Activated CD8-positive, alpha-beta T cell treated with anti-CD3 and anti-CD28 coated beads for 36 hours (primary cell): ENCODE measurements around the gene PKP1. TPM values are rescaled to one million over a fixed set of nuclear protein-coding genes. Genes with fewer than 3 reads are reported as not detected.

Experiments used
- ATAC-seq: fragments of 200-7000 bp; cut with Tn5 transposase; one replicate; pipeline ENCODE4 v1.10.0; 2021; ENCODE audit warnings: mild to moderate bottlenecking, moderate library complexity
- CTCF ChIA-PET: fragments of 350-600 bp; sonication (Branson Sonifier 250); formaldehyde crosslinking; loops from one replicate; lab custom pipeline; 2021; ENCODE audit warnings: antibody characterized with exemption; lab: Charles Lee
- POLR2A ChIA-PET: fragments of 350-600 bp; sonication (Branson Sonifier 250); formaldehyde crosslinking; loops from one replicate; lab custom pipeline; 2021; ENCODE audit warnings: antibody characterized with exemption; lab: Charles Lee
- DNase-seq: peaks from one replicate; pipeline ENCODE4 v3.0.0-alpha.2; 2020
- H3K27ac Mint-ChIP-seq: one replicate; pipeline ENCODE4 v1.8.0; 2021; ENCODE audit warnings: mild to moderate bottlenecking, mixed read lengths
- H3K27me3 Mint-ChIP-seq: one replicate; pipeline ENCODE4 v1.8.0; 2021; ENCODE audit warnings: mixed read lengths
- H3K36me3 Mint-ChIP-seq: one replicate; pipeline ENCODE4 v1.8.0; 2021; ENCODE audit warnings: low read depth, mixed read lengths
- H3K4me1 Mint-ChIP-seq: one replicate; pipeline ENCODE4 v1.8.0; 2021; ENCODE audit warnings: low read depth, mixed read lengths
- H3K4me3 Mint-ChIP-seq: one replicate; pipeline ENCODE4 v1.8.0; 2021; ENCODE audit warnings: mild to moderate bottlenecking, moderate library complexity, mixed read lengths
- H3K9me3 Mint-ChIP-seq: one replicate; pipeline ENCODE4 v1.8.0; 2021; ENCODE audit warnings: mixed read lengths
- CTCF ChIP-seq: fragments of 200-600 bp; IDR thresholded peaks from one replicate; pipeline ENCODE4 v1.8.0; 2022; ENCODE audit warnings: antibody characterized with exemption, mild to moderate bottlenecking
- intact Hi-C: fragments of 100-400 bp; cut with micrococcal nuclease; formaldehyde crosslinking; loops from one replicate; pipeline ENCODE4 v1.10.0; 2022
- total RNA-seq, 2 experiments: library from RNA; stranded (reverse); gene quantifications; one replicate each; pipeline ENCODE4 v1.2.3, GENCODE V29; 2021

The PKP1 gene
- total RNA-seq, 2 experiments from 2014 or later = not detected

GRCh38 chr1:201351617-201352016, 68.3 kb downstream of the PKP1 start:
- CTCF ChIA-PET = no interaction called here
- intact Hi-C loops = no loop called here

DNA sequence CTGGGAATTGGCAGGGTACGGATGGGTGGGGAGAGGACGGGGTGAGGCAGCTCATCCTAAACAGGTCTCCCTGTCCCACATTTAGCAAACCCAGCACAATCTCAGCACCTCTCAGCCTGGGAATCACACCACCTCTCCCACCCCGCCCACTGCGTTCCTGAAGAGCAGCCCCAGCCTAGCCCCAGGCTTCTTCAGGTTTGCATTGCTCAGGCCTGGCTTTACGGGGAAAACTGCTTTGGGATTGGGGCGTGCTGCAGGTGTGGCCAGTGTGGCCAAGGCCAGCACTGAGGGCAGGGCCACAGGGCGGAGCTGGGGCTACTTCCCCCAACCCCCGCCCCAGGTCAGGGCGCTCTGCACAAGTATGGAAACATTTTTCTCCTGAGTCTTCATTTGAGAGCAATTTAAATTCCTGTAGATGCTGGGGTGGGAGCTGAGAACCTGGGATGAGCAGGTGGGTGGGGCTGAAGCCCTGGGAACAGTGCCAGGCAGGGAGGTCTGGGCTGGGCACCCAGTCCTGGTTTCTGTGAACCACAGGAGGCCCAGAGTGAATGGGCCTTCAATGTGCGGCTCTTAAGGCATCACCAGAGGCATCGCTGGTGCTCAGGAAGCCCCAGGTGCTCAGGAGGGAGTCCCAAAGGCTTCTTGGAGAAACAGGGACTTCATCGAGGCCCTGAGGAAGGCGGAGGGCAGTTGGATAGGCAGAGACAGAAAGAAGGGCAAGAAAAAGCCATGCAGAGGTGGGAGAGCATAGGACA, 70.1 kb downstream of the PKP1 start:
- ATAC-seq (no peak), DNase-seq (no peak)
- Mint-ChIP-seq H3K27ac (no peak overlapping the region), H3K4me3 (no peak overlapping the region), H3K36me3 (no peaks in the 10 kb centered on the region), H3K4me1 (no peaks in the 10 kb centered on the region), H3K27me3 (peaks cover 13% of the 10 kb centered on the region), H3K9me3 (no peaks in the 10 kb centered on the region)
- TF ChIP-seq CTCF = no peak
- ChIA-PET CTCF (interaction anchor here (0.9 kb wide), 1 partner anchor 33 kb away, joined by 4 read pairs; no protein-coding TSS in a partner anchor), POLR2A (no interaction called here)
- intact Hi-C loops = no loop called here

More at GRCh38 chr1:201351617-201352016, 68.3 kb downstream of the PKP1 start:
- no peak overlapping the region for H3K27ac Mint-ChIP-seq
- no peak for TF ChIP-seq CTCF
- H3K36me3 Mint-ChIP-seq = no peaks in the 10 kb centered on the region
- no peak overlapping the region for H3K4me3 Mint-ChIP-seq
- peaks cover 26% of the 10 kb centered on the region for H3K27me3 Mint-ChIP-seq
- POLR2A ChIA-PET = no interaction called here
- no peaks in the 10 kb centered on the region for H3K4me1 Mint-ChIP-seq
- no peak for DNase-seq
- ATAC-seq = no peak
- no peaks in the 10 kb centered on the region for H3K9me3 Mint-ChIP-seq

- ATAC-seq (no peak), DNase-seq (no peak)
- Mint-ChIP-seq H3K36me3 (no peaks in the 10 kb centered on the region), H3K9me3 (no peaks in the 10 kb centered on the region), H3K4me3 (no peak overlapping the region), H3K27me3 (peaks cover 12% of the 10 kb centered on the region), H3K4me1 (no peaks in the 10 kb centered on the region), H3K27ac (no peak overlapping the region)
- intact Hi-C loops = no loop called here
- no peak for TF ChIP-seq CTCF
- ChIA-PET CTCF (interaction anchor here (1.2 kb wide), 1 partner anchor 100 kb away, joined by 3 read pairs; no protein-coding TSS in a partner anchor), POLR2A (no interaction called here)
These were observed 71.0 kb downstream of the PKP1 start for GRCh38 chr1:201354151-201354900.

DNA sequence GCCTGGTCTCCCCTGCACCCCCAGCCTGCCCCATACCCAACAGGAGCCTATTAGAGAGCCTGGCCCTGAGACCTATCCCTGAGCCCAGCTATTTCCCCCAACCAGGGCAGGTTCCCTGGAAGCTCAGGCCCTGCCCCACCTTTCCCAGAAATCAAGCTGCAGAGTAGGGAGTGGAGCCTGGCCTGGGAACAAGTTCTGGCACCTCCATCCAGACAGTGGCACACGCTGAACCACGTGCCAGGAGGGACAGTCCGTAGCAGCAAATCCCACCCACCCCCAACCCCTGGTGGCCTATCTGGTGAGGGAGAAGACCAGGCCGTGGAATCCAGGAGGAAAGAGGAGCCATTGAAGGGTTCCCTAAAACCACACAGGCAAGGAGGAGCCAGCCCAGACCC, 71.6 kb downstream of the PKP1 start:
- intact Hi-C loops = no loop called here
- H3K9me3 Mint-ChIP-seq = no peaks in the 10 kb centered on the region
- no peak for DNase-seq
- ATAC-seq = no peak
- peaks cover 12% of the 10 kb centered on the region for H3K27me3 Mint-ChIP-seq
- CTCF ChIA-PET = interaction anchor here (0.9 to 1.2 kb wide), 2 partner anchors 9 to 101 kb away, joined by 3 to 5 read pairs; no protein-coding TSS in a partner anchor
- POLR2A ChIA-PET = no interaction called here
- H3K4me3 Mint-ChIP-seq = no peak overlapping the region
- no peak for TF ChIP-seq CTCF
- H3K4me1 Mint-ChIP-seq = no peaks in the 10 kb centered on the region
- H3K36me3 Mint-ChIP-seq = no peaks in the 10 kb centered on the region
- no peak overlapping the region for H3K27ac Mint-ChIP-seq

DNA sequence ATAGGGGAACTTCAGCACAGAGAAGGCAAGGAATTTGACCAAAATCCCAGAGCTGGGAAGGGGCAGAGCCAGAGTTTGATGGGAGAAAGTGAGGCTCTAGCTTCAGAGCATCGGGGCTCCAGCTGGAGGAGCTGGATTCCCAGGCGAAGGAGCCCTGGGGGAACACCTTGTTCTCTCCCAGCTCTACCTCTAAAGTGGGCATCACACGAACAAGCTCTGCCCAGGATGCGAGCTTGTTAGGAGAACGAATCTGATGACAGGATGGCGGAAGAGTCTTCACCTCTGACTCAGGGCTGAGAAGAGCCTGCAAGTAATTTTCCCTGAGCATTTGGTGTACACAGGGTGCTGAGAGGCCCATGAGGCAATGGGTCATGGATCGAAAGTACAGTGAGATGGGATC, 72.2 kb downstream of the PKP1 start:
- intact Hi-C loops = no loop called here

More for the DNA sequence above, 72.2 kb downstream of the PKP1 start:
- peaks cover 12% of the 10 kb centered on the region for H3K27me3 Mint-ChIP-seq
- H3K9me3 Mint-ChIP-seq = no peaks in the 10 kb centered on the region
- H3K4me1 Mint-ChIP-seq = no peaks in the 10 kb centered on the region
- DNase-seq (no peak), ATAC-seq (no peak)
- H3K4me3 Mint-ChIP-seq = no peak overlapping the region
- no peak overlapping the region for H3K27ac Mint-ChIP-seq
- CTCF ChIA-PET = interaction anchor here (0.9 to 1.2 kb wide), 2 partner anchors 9 to 101 kb away, joined by 3 to 5 read pairs; no protein-coding TSS in a partner anchor
- POLR2A ChIA-PET = no interaction called here
- no peaks in the 10 kb centered on the region for H3K36me3 Mint-ChIP-seq
- TF ChIP-seq CTCF = no peak
